Endothelial cell of hepatic sinusoid (primary cell): Measurements from ENCODE around the gene CCDC8.

Experiments
- in situ Hi-C: cut with HindIII; loops from 2 replicates; pipeline ENCODE4 v1.10.0; 2017; ENCODE audit warnings: low sequenced_read_pairs

CCDC8 gene

GRCh38 chr19:46366620-46367292 is 46.6 kb downstream of the CCDC8 start:
- in situ Hi-C loops: no loop called here

- in situ Hi-C loops: no loop called here
Measured at GRCh38 chr19:46365561-46365960, 47.8 kb downstream of the CCDC8 start.

- in situ Hi-C loops: no loop called here
Measured at GRCh38 chr19:46364359-46364758, 49.0 kb downstream of the CCDC8 start.

DNA sequence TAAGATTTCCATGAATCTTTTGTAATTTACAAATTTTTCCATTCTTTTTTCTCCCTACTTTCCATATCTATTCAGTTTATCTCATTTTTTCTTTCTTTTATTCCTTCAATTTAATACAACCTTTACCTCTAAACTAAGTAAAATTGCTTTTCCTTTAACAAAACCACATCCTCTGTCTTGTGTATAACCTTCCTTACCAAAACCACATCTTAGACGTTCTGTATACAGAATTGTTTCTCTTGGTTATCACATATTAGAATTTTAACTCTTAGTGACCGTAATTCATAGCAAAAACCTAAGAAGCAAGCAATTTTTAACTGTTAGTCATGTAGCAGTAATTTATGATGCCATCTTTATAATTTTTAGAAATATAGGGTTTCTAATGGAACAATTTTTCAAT is 51.4 kb downstream of the CCDC8 start:
- in situ Hi-C loops: no loop called here
